ENCODE measurements around the gene SLC36A1. TPM values are rescaled to one million over a fixed set of nuclear protein-coding genes. Genes with fewer than 3 reads are reported as not detected.

The SLC36A1 gene
- total RNA-seq, 1 experiment from 2014 or later, result 7.4 TPM

GRCh38 chr5:151495320-151495719 lies 47.9 kb downstream of the SLC36A1 start:
- POLR2A ChIA-PET, result no interaction called here

GRCh38 chr5:151496041-151496484 lies 48.7 kb downstream of the SLC36A1 start:
- Histone ChIP-seq H3K27me3 (ENCODE audit: insufficient read depth, low read length) (no peaks in the 10 kb centered on the region), H4K20me1 (ENCODE audit: insufficient read depth) (no peaks in the 10 kb centered on the region), H3K4me1 (ENCODE audit: control insufficient read depth in 1 of 2, insufficient read depth in 2 of 2, low read length in 2 of 2) (peaks cover 2 to 10% of the 10 kb centered on the region in 2 experiments; a peak in 3 of 4 replicates), H3K27ac (ENCODE audit: low read depth, low read length) (no peak overlapping the region), H3K9ac (ENCODE audit: low read length) (no peak overlapping the region), H3K36me3 (ENCODE audit: control insufficient read depth in 1 of 2, insufficient read depth in 2 of 2, low read length in 2 of 2) (no peaks in the 10 kb centered on the region), H2AFZ (ENCODE audit: low read depth, low read length, poor library complexity, severe bottlenecking) (no peak overlapping the region), H3K4me3 (replicated peaks in 1 of 2; ENCODE audit: low read depth in 1 of 2, low read length in 2 of 2) (no peak overlapping the region), H3K9me2 (ENCODE audit: insufficient read depth) (no peaks in the 10 kb centered on the region), H3K4me2 (ENCODE audit: low read length) (no peak overlapping the region), H3K9me3 (ENCODE audit: control insufficient read depth in 1 of 2, insufficient read depth in 1 of 2, low read depth in 1 of 2, low read length in 2 of 2) (no peaks in the 10 kb centered on the region), H3K79me2 (ENCODE audit: insufficient read depth, low read length) (no peaks in the 10 kb centered on the region)
- CTCF ChIA-PET, result no interaction called here
- RAD21 ChIA-PET (ENCODE audit: low non-redundant PET in 1 of 2, low total read pairs in 2 of 2, uncharacterized antibody in 2 of 2, unreplicated experiment in 2 of 2), result interaction anchor here in 1 of 2 experiments (0.8 kb wide), 1 partner anchor 27 kb away, joined by 3 read pairs; no protein-coding TSS in a partner anchor
- intact Hi-C loops (cut with micrococcal nuclease), result loop anchor here (10.0 kb wide), 1 partner anchor 181 kb away; no protein-coding TSS in a partner anchor
- ATAC-seq (no peak), DNase-seq (ENCODE audit: low read depth, low spot score) (no peak)
- POLR2A ChIA-PET, result no interaction called here
- BruUV-seq (replicated peaks), result no TSS peak
- no peak for TF ChIP-seq POLR2AphosphoS5 (IDR thresholded peaks at IDR 0.05; ENCODE audit: low read depth, low read length)
- TF ChIP-seq POLR2A (IDR thresholded peaks at IDR 0.05; ENCODE audit: borderline replicate concordance, extremely low read depth, insufficient read depth, insufficient read length), result no peak
- no peak for TF ChIP-seq SRF (IDR thresholded peaks at IDR 0.05; ENCODE audit: low read depth)
- TF ChIP-seq YY1 (IDR thresholded peaks at IDR 0.05; ENCODE audit: extremely low read depth, insufficient replicate concordance, low read depth, low read length), result no peak
- no peak for TF ChIP-seq ZNF274 (IDR thresholded peaks at IDR 0.05; ENCODE audit: low read depth, low read length)
- TF ChIP-seq EZH2phosphoT487 (IDR thresholded peaks at IDR 0.05; ENCODE audit: borderline replicate concordance), result no peak
- TF ChIP-seq ZBTB33 (IDR thresholded peaks at IDR 0.05; ENCODE audit: extremely low read depth, insufficient replicate concordance, low read length), result no peak
- TF ChIP-seq EZH2 (IDR thresholded peaks at IDR 0.05), result no peak

More at GRCh38 chr5:151495320-151495719, 47.9 kb downstream of the SLC36A1 start:
- ATAC-seq (no peak), DNase-seq (ENCODE audit: low read depth, low spot score) (no peak)
- no peak overlapping the region for H3K27ac ChIP-seq (ENCODE audit: low read depth, low read length)
- H3K4me3 ChIP-seq (replicated peaks in 1 of 2; ENCODE audit: low read depth in 1 of 2, low read length in 2 of 2), result no peak overlapping the region
- CTCF ChIA-PET, result no interaction called here
- H3K27me3 ChIP-seq (ENCODE audit: insufficient read depth, low read length), result no peaks in the 10 kb centered on the region
- H2AFZ ChIP-seq (ENCODE audit: low read depth, low read length, poor library complexity, severe bottlenecking), result no peak overlapping the region
- RAD21 ChIA-PET (ENCODE audit: low non-redundant PET in 1 of 2, low total read pairs in 2 of 2, uncharacterized antibody in 2 of 2, unreplicated experiment in 2 of 2), result no interaction called here
- no peaks in the 10 kb centered on the region for H3K36me3 ChIP-seq (ENCODE audit: control insufficient read depth in 1 of 2, insufficient read depth in 2 of 2, low read length in 2 of 2)
- no peaks in the 10 kb centered on the region for H3K9me3 ChIP-seq (ENCODE audit: control insufficient read depth in 1 of 2, insufficient read depth in 1 of 2, low read depth in 1 of 2, low read length in 2 of 2)
- TF ChIP-seq YY1 (IDR thresholded peaks at IDR 0.05; ENCODE audit: extremely low read depth, insufficient replicate concordance, low read depth, low read length) (no peak), ZBTB33 (IDR thresholded peaks at IDR 0.05; ENCODE audit: extremely low read depth, insufficient replicate concordance, low read length) (no peak)
- intact Hi-C loops (cut with micrococcal nuclease), result loop anchor here (10.0 kb wide), 1 partner anchor 181 kb away; no protein-coding TSS in a partner anchor
- H4K20me1 ChIP-seq (ENCODE audit: insufficient read depth), result no peaks in the 10 kb centered on the region
- H3K4me1 ChIP-seq (ENCODE audit: control insufficient read depth in 1 of 2, insufficient read depth in 2 of 2, low read length in 2 of 2), result peaks cover 0 to 10% of the 10 kb centered on the region in 2 experiments; a peak in 2 of 4 replicates
- no peak overlapping the region for H3K9ac ChIP-seq (ENCODE audit: low read length)
- H3K79me2 ChIP-seq (ENCODE audit: insufficient read depth, low read length), result no peaks in the 10 kb centered on the region
- H3K4me2 ChIP-seq (ENCODE audit: low read length), result no peak overlapping the region
- no TSS peak for BruUV-seq (replicated peaks)
- H3K9me2 ChIP-seq (ENCODE audit: insufficient read depth), result no peaks in the 10 kb centered on the region

Data from HCT116 (cell line).